C4-2B (cell line): Measurements from ENCODE around the gene TBL1XR1.

Experiments
- CTCF ChIP-seq: fragments of 450-650 bp; conservative IDR thresholded peaks from 2 replicates; pipeline ENCODE4 v1.5.1; 2017; ENCODE audit warnings: mild to moderate bottlenecking
- ZFX ChIP-seq: fragments of 450-650 bp; IDR thresholded peaks from 2 replicates; pipeline ENCODE4 v1.6.1; 2017

- TF ChIP-seq CTCF, result no peak
- no peak for TF ChIP-seq ZFX
These were observed 39.4 kb upstream of the TBL1XR1 start for GRCh38 chr3:177236704-177237103.
